Measurements from ENCODE around the gene BCL2L1. TPM values are rescaled to one million over a fixed set of nuclear protein-coding genes. Genes with fewer than 3 reads are reported as not detected.

BCL2L1 gene
- total and polyA plus RNA-seq, 9 donors, result 21.7 to 65.1 (median 40.2) TPM

GRCh38 chr20:31681769-31682168 is 40.9 kb downstream of the BCL2L1 start:
- H3K27me3 ChIP-seq, result no peaks in the 10 kb centered on the region
- TF ChIP-seq EP300 (IDR thresholded peaks at IDR 0.05) (no peak), CTCF (IDR thresholded peaks at IDR 0.05) (no peak), POLR2A (IDR thresholded peaks at IDR 0.05) (no peak)
- peaks cover 17% of the 10 kb centered on the region for H3K4me1 ChIP-seq (ENCODE audit: insufficient read depth)
- WGBS, 3 donors, result 81 to 92% (median 82%) methylated on average over 3 of the region's 3 CpGs
- no peaks in the 10 kb centered on the region for H3K9me3 ChIP-seq
- intact Hi-C loops (cut with DNase I), result no loop called here
- DNase-seq, result no peak
- no peak overlapping the region for H3K27ac ChIP-seq
- H3K4me3 ChIP-seq, result no peak overlapping the region
- no peaks in the 10 kb centered on the region for H3K36me3 ChIP-seq

DNA sequence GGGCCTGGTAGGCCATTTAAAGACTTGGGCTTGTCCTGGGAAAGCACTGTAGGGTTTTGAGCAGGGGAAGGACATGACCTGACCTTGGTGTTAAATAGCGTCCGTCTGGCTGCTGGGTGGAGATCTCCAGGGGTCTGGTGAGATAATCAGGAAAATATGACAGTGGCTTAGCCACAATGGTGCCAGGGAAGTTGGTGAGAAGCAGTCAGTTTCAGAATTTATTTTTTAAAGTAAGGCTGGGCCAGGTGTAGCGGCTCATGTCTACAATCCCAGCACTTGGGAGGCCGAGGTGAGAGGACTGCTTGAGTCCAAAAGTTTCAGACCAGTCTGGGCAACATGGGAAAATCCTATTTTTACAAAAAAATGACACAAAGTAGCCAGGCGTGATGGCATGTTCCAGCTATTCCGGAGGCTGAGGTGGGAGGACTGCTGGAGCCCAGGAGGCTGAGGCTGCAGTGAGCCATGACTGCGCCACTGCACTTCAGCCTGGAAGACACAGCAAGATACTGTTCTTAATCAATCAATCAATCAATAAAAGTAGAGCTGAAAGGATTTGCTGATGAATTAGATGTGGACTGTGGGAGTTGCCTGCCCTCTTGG is 41.4 kb downstream of the BCL2L1 start:
- Histone ChIP-seq H3K27me3 (no peaks in the 10 kb centered on the region), H3K27ac (no peak overlapping the region), H3K9me3 (no peaks in the 10 kb centered on the region), H3K36me3 (no peaks in the 10 kb centered on the region), H3K4me3 (no peak overlapping the region), H3K4me1 (ENCODE audit: insufficient read depth) (peaks cover 22% of the 10 kb centered on the region)
- TF ChIP-seq CTCF (IDR thresholded peaks at IDR 0.05) (no peak), EP300 (IDR thresholded peaks at IDR 0.05) (no peak), POLR2A (IDR thresholded peaks at IDR 0.05) (no peak)
- intact Hi-C loops (cut with DNase I), result no loop called here
- 83 to 88% (median 87%) methylated on average over 7 of the region's 7 CpGs for WGBS, 3 donors
- DNase-seq, result no peak

DNA sequence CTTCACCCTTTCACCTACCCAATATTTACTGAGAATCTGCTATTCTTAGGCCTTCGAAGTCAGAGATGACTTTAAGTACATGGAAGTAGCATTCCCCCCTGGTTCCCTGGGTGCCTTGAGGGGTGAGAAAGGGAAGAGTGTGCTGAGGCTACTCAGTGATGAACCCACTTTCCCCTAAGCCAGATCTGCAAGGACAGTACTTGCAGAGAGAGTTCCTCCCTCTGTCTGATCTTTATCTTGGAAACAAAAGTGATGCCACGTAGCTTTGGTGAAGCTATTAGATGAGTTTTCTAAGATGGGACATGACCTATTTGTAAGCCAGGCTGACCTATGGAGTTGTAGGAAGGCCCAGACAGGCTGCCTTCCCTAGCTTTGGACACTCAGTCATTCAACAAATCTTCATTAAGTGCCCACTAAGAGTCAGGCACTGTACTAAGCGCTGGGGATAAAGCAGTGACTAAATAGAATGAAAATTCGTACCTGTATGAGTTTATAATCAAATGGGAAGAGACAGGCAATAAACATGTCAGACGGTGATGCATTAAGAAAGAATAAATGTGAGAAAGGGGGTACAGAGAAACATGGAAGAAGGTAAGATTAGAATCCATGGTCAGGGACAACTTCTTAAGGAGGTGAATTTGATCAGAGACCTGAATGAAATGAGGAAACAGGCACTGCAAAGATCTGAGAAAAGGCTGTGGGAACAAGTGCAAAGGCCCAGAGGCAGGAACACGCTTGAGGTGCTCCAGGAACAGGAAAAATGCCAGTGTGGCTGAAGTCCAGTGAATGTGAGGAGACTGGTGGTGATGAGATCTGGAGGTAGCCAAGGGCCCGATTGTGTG is 42.2 kb downstream of the BCL2L1 start:
- DNase-seq, result no peak
- H3K4me3 ChIP-seq, result no peak overlapping the region
- intact Hi-C loops (cut with DNase I), result no loop called here
- no peak for TF ChIP-seq CTCF (IDR thresholded peaks at IDR 0.05)
- TF ChIP-seq EP300 (IDR thresholded peaks at IDR 0.05), result no peak
- no peak for TF ChIP-seq POLR2A (IDR thresholded peaks at IDR 0.05)
- H3K36me3 ChIP-seq, result no peaks in the 10 kb centered on the region
- H3K27ac ChIP-seq, result no peak overlapping the region
- H3K4me1 ChIP-seq (ENCODE audit: insufficient read depth), result peaks cover 29% of the 10 kb centered on the region
- H3K27me3 ChIP-seq, result no peaks in the 10 kb centered on the region
- WGBS, 3 donors, result 81 to 92% (median 85%) methylated on average over 7 of the region's 7 CpGs
- H3K9me3 ChIP-seq, result no peaks in the 10 kb centered on the region

- no peak for DNase-seq
- Histone ChIP-seq H3K36me3 (no peaks in the 10 kb centered on the region), H3K4me1 (ENCODE audit: insufficient read depth) (peaks cover 35% of the 10 kb centered on the region), H3K27ac (no peak overlapping the region), H3K9me3 (no peaks in the 10 kb centered on the region), H3K4me3 (no peak overlapping the region), H3K27me3 (no peaks in the 10 kb centered on the region)
- intact Hi-C loops (cut with DNase I), result no loop called here
- 53 to 76% (median 61%) methylated on average over 9 of the region's 9 CpGs for WGBS, 3 donors
- TF ChIP-seq POLR2A (IDR thresholded peaks at IDR 0.05) (no peak), EP300 (IDR thresholded peaks at IDR 0.05) (no peak), CTCF (IDR thresholded peaks at IDR 0.05) (no peak)
Observed at GRCh38 chr20:31679357-31680285, 43.0 kb downstream of the BCL2L1 start.

All from ovary (tissue), 9 donors.